ENCODE measurements around the gene GOLGA6L10.
"Not testable (repeated sequence)": the region's sequence is repeated elsewhere in the genome, so short reads cannot be mapped to it uniquely, and the experiment has no call there.

DNA sequence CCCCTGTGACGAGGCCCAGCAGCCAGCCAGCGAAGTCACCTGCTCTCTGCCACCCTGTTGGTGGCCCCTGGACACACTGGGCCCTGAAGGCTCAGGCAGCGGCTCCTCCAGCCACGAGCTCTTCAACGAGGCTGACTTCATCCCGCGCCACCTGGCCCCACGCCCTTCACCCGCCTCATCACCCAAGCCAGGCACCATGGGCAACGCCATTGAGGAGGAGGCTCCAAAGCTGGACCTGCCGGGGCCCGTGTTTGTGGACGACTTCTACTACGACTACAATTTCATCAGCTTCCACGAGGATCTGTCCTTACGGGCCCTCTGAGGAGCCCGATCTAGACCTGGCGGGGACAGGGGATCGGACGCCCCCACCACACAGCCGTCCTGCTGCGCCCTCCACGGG lies 22.4 kb downstream of the GOLGA6L10 start:
- TF ChIP-seq, protein P1, sequence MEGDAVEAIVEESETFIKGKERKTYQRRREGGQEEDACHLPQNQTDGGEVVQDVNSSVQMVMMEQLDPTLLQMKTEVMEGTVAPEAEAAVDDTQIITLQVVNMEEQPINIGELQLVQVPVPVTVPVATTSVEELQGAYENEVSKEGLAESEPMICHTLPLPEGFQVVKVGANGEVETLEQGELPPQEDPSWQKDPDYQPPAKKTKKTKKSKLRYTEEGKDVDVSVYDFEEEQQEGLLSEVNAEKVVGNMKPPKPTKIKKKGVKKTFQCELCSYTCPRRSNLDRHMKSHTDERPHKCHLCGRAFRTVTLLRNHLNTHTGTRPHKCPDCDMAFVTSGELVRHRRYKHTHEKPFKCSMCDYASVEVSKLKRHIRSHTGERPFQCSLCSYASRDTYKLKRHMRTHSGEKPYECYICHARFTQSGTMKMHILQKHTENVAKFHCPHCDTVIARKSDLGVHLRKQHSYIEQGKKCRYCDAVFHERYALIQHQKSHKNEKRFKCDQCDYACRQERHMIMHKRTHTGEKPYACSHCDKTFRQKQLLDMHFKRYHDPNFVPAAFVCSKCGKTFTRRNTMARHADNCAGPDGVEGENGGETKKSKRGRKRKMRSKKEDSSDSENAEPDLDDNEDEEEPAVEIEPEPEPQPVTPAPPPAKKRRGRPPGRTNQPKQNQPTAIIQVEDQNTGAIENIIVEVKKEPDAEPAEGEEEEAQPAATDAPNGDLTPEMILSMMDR (IDR thresholded peaks at IDR 0.05 in 4 of 5, conservative IDR thresholded peaks at IDR 0.05 in 1 of 5), result not testable (repeated sequence)
- not testable (repeated sequence) for TF ChIP-seq POLR2A (IDR thresholded peaks at IDR 0.05)
